GM13977 (cell line): Measurements from ENCODE around the gene NOL4.

ENCODE experiments used
- DNase-seq: peaks from one replicate; pipeline ENCODE4 v3.0.0; 2012; ENCODE audit warnings: low spot score
- in situ Hi-C: fragments of 300-500 bp; cut with MboI; formaldehyde crosslinking; loops from one replicate; pipeline ENCODE4 v1.12.0; 2022; ENCODE audit warnings: low sequenced_read_pairs, low pct_unique_long_range_greater_than_20kb, mixed read lengths, inconsistent platforms; ENCODE audit not compliant: unreplicated experiment
- TF ChIP-seq, protein P1 (sequence below): IDR thresholded peaks from 2 replicates; pipeline ENCODE4 v1.5.1; 2012; ENCODE audit warnings: mild to moderate bottlenecking, control low read depth; ENCODE audit not compliant: insufficient read depth; ENCODE audit errors: extremely low read depth, missing control alignments

The NOL4 gene

GRCh38 chr18:34194239-34194638 is 30.5 kb downstream of the NOL4 start:
- DNase-seq, result no peak
- TF ChIP-seq, protein P1, sequence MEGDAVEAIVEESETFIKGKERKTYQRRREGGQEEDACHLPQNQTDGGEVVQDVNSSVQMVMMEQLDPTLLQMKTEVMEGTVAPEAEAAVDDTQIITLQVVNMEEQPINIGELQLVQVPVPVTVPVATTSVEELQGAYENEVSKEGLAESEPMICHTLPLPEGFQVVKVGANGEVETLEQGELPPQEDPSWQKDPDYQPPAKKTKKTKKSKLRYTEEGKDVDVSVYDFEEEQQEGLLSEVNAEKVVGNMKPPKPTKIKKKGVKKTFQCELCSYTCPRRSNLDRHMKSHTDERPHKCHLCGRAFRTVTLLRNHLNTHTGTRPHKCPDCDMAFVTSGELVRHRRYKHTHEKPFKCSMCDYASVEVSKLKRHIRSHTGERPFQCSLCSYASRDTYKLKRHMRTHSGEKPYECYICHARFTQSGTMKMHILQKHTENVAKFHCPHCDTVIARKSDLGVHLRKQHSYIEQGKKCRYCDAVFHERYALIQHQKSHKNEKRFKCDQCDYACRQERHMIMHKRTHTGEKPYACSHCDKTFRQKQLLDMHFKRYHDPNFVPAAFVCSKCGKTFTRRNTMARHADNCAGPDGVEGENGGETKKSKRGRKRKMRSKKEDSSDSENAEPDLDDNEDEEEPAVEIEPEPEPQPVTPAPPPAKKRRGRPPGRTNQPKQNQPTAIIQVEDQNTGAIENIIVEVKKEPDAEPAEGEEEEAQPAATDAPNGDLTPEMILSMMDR, result no peak
- in situ Hi-C loops, result no loop called here

- in situ Hi-C loops, result no loop called here
- no peak for DNase-seq
- TF ChIP-seq, protein P1, result no peak
These were observed 34.9 kb downstream of the NOL4 start for GRCh38 chr18:34189656-34190435.
